Measurements from ENCODE around the gene LRP8.
"Not testable (repeated sequence)": the region's sequence is repeated elsewhere in the genome, so short reads cannot be mapped to it uniquely, and the experiment has no call there.

The LRP8 gene

GRCh38 chr1:53220962-53221286 is 106.9 kb downstream of the LRP8 start:
- DNase-seq (ENCODE audit: low read depth in 2 of 3, low spot score in 1 of 3) = no peak

- peak; percentile 91 to 95 (median 91) for DNase-seq (ENCODE audit: low read depth in 2 of 3, low spot score in 1 of 3)
Observed at GRCh38 chr1:53220171-53220961, 107.5 kb downstream of the LRP8 start, which contains the start of gene CZIB. CZIB (minus strand) TSS chr1:53220634; CDS start chr1:53220575, 59 bp downstream.

- DNase-seq (ENCODE audit: low read depth in 2 of 3, low spot score in 1 of 3) = no peak
Observed at GRCh38 chr1:53219711-53220110, 108.2 kb downstream of the LRP8 start.

- no peak for DNase-seq (ENCODE audit: low read depth in 2 of 3, low spot score in 1 of 3)
Observed at GRCh38 chr1:53218201-53218600, 109.7 kb downstream of the LRP8 start.

- no peak for DNase-seq (ENCODE audit: low read depth in 2 of 3, low spot score in 1 of 3)
Observed at GRCh38 chr1:53214376-53214940, 113.4 kb downstream of the LRP8 start.

- no peak for DNase-seq (ENCODE audit: low read depth in 2 of 3, low spot score in 1 of 3)
Observed at GRCh38 chr1:53210954-53211353, 116.9 kb downstream of the LRP8 start.

- DNase-seq (ENCODE audit: low read depth in 2 of 3, low spot score in 1 of 3) = no peak
Observed at GRCh38 chr1:53210352-53210751, 117.5 kb downstream of the LRP8 start.

- no peak for DNase-seq (ENCODE audit: low read depth in 2 of 3, low spot score in 1 of 3)
Observed at GRCh38 chr1:53207726-53208125, 120.1 kb downstream of the LRP8 start.

- DNase-seq (ENCODE audit: low read depth in 2 of 3, low spot score in 1 of 3) = no peak
Observed at GRCh38 chr1:53206735-53207379, 121.0 kb downstream of the LRP8 start.

GRCh38 chr1:53206083-53206685 is 121.7 kb downstream of the LRP8 start:
- not testable (repeated sequence) for DNase-seq (ENCODE audit: low read depth in 2 of 3, low spot score in 1 of 3)

- DNase-seq (ENCODE audit: low read depth in 2 of 3, low spot score in 1 of 3) = not testable (repeated sequence)
Observed at GRCh38 chr1:53205496-53205895, 122.4 kb downstream of the LRP8 start.

GRCh38 chr1:53203466-53203865 is 124.4 kb downstream of the LRP8 start:
- DNase-seq (ENCODE audit: low read depth in 2 of 3, low spot score in 1 of 3) = no peak

- no peak for DNase-seq (ENCODE audit: low read depth in 2 of 3, low spot score in 1 of 3)
Observed at GRCh38 chr1:53198241-53198651, 129.6 kb downstream of the LRP8 start.

GRCh38 chr1:53197291-53198200 is 130.3 kb downstream of the LRP8 start:
- DNase-seq (ENCODE audit: low read depth in 2 of 3, low spot score in 1 of 3) = no peak

GRCh38 chr1:53196485-53197290 is 131.2 kb downstream of the LRP8 start, which contains the start of gene CPT2:
CPT2 (plus strand) TSS chr1:53196824; CDS start chr1:53196944, 120 bp downstream.
- peak; percentile 85 to 90 (median 86) for DNase-seq (ENCODE audit: low read depth in 2 of 3, low spot score in 1 of 3)

- DNase-seq (ENCODE audit: low read depth in 2 of 3, low spot score in 1 of 3) = no peak
Observed at GRCh38 chr1:53196017-53196484, 131.8 kb downstream of the LRP8 start.

GRCh38 chr1:53195246-53196016 is 132.4 kb downstream of the LRP8 start:
- DNase-seq (ENCODE audit: low read depth in 2 of 3, low spot score in 1 of 3) = no peak
